GM12878 (cell line): ENCODE results near the gene WDR74. TPM values are rescaled to one million over a fixed set of nuclear protein-coding genes. Genes with fewer than 3 reads are reported as not detected.

ENCODE experiments used
- ASH2L ChIP-seq: fragments of 300-600, 200-600 bp; sonication (generic); IDR thresholded peaks from 2 replicates; pipeline ENCODE4 v1.6.1; 2017; ENCODE audit warnings: low read depth, mild to moderate bottlenecking, borderline replicate concordance
- BMI1 ChIP-seq: fragments of 450-650 bp; IDR thresholded peaks from 2 replicates; pipeline ENCODE4 v1.6.1; 2016; ENCODE audit warnings: mild to moderate bottlenecking, moderate library complexity, borderline replicate concordance
- FOXK2 ChIP-seq: fragments of 450-650 bp; IDR thresholded peaks from 2 replicates; pipeline ENCODE4 v1.6.1; 2017; ENCODE audit warnings: mild to moderate bottlenecking, moderate library complexity
- HCFC1 ChIP-seq: fragments of 150-350 bp; IDR thresholded peaks from 2 replicates; pipeline ENCODE4 v1.6.1; 2014; ENCODE audit warnings: low read length
- HDAC2 ChIP-seq: fragments of 200-600 bp; sonication (generic); IDR thresholded peaks from 2 replicates; pipeline ENCODE4 v1.6.1; 2017
- HDGF ChIP-seq: fragments of 450-650 bp; IDR thresholded peaks from 2 replicates; pipeline ENCODE4 v1.6.1; 2016; ENCODE audit warnings: antibody characterized with exemption
- IKZF1 ChIP-seq: fragments of 450-650 bp; conservative IDR thresholded peaks from 2 replicates; pipeline ENCODE4 v1.6.1; 2017; ENCODE audit warnings: antibody characterized with exemption, mild to moderate bottlenecking
- NFIC ChIP-seq: IDR thresholded peaks from 2 replicates; pipeline ENCODE4 v1.6.1; 2012; ENCODE audit warnings: low read depth, mild to moderate bottlenecking, inconsistent platforms, low read length, moderate library complexity
- NFXL1 ChIP-seq: fragments of 450-650 bp; IDR thresholded peaks from 2 replicates; pipeline ENCODE4 v1.6.1; 2017; ENCODE audit warnings: antibody characterized with exemption, mild to moderate bottlenecking, borderline replicate concordance
- NR2C1 ChIP-seq: fragments of 450-650 bp; IDR thresholded peaks from 2 replicates; pipeline ENCODE4 v1.6.1; 2017; ENCODE audit warnings: antibody characterized with exemption, mild to moderate bottlenecking, moderate library complexity
- SREBF1 ChIP-seq: IDR thresholded peaks from 2 replicates; pipeline ENCODE4 v1.6.1; 2012; ENCODE audit warnings: mild to moderate bottlenecking, low read length
- TARDBP ChIP-seq: IDR thresholded peaks from 2 replicates; pipeline ENCODE4 v1.6.1; 2016; ENCODE audit warnings: borderline replicate concordance
- TCF12 ChIP-seq: IDR thresholded peaks from 2 replicates; pipeline ENCODE4 v1.6.1; 2011; ENCODE audit warnings: low read depth, mild to moderate bottlenecking, low read length
- polyA plus RNA-seq, 11 experiments: library from polyadenylated mRNA; depleted of rRNA in 4 of 11; unstranded in 6 of 11; stranded (reverse) in 5 of 11; fragments of >200 nt; fragmentation: Nextera tagmentation in 4 of 11; fragmentation: Illumina TruSeq in 1 of 11; extraction: Ambion mirVana in 4 of 11; extraction: Trizol in 1 of 11; gene quantifications; 1 replicate in 1 of 11; 2 replicates in 10 of 11; pipeline versions ENCODE4 v1.2.1 to v1.2.3, GENCODE V29; 2011 to 2016; ENCODE audit warnings: inconsistent platforms in 2 of 11, missing spikeins in 2 of 11, low read depth in 1 of 11
- total RNA-seq, 4 experiments: library from RNA; depleted of rRNA in 3 of 4; stranded (reverse); fragments of >200 nt in 3 of 4; fragmentation: Illumina TruSeq in 1 of 4; extraction: Trizol in 1 of 4; gene quantifications; 2 replicates each; pipeline versions ENCODE4 v1.2.1 to v1.2.3, GENCODE V29; 2013 to 2021
- TF ChIP-seq, protein P1 (sequence below): IDR thresholded peaks from 2 replicates; pipeline ENCODE4 v1.6.1; 2012; ENCODE audit warnings: low read depth, low read length, improper control_type of control experiment

The WDR74 gene
- total and polyA plus RNA-seq, 10 of the 15 experiments (the other 5 are each of a cell fraction or from before 2014, with no cell fraction given) = 18.2 to 103 (median 60.7) TPM

DNA sequence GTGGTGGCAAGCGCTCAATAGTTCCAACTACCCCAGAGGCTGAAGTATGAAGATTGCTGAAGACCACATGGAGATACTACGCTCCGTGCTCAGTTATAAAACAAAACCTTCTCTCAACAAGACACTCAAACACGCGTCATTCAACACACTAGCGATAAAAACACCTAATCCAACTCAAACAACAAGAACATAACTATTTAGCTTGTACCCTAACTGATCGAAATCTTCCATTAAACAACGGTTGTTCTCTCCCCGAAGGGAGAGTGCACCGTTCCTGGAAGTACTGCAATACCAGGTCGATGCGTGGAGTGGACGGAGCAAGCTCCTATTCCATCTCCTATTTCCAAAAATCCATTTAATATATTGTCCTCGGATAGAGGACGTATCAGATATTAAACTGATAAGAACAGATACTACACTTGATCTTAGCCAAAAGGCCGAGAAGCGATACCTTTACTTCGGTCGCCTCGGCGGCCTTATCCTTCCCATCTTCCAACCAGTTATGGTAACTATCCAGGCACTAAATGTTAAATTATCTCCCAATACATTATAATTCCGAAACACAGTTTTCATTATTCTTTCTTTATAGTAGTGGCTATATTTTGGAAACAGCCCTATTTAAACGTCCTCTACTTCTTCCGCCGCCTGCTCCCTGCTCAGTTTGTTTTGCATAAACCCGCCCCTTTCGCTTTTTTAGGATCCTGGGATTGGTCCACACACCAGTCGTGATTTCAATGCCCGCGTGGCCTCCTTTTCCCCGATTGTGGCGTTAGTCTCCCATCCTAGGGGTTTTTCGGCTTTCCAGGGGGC is 2.2 kb upstream of the WDR74 start (continued):
- TF ChIP-seq BMI1 (peak; percentile 99), FOXK2 (peak; percentile 87), HCFC1 (peak; percentile 75), TARDBP (peak; percentile 99), NFIC (peak; percentile 99), HDGF (no peak), IKZF1 (peak; percentile 95), SREBF1 (0 out of 2 replicates have a peak, but pooled peaks have one; percentile 12), TCF12 (peak; percentile 95), NR2C1 (peak; percentile 70), HDAC2 (no peak), ASH2L (no peak), NFXL1 (no peak)
- TF ChIP-seq, protein P1, sequence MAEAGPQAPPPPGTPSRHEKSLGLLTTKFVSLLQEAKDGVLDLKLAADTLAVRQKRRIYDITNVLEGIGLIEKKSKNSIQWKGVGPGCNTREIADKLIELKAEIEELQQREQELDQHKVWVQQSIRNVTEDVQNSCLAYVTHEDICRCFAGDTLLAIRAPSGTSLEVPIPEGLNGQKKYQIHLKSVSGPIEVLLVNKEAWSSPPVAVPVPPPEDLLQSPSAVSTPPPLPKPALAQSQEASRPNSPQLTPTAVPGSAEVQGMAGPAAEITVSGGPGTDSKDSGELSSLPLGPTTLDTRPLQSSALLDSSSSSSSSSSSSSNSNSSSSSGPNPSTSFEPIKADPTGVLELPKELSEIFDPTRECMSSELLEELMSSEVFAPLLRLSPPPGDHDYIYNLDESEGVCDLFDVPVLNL = no peak
